CD4-positive, CD25-positive, alpha-beta regulatory T cell (primary cell): ENCODE results near the gene ZNF774. TPM values are rescaled to one million over a fixed set of nuclear protein-coding genes. Genes with fewer than 3 reads are reported as not detected.
"Not testable (repeated sequence)": the region's sequence is repeated elsewhere in the genome, so short reads cannot be mapped to it uniquely, and the experiment has no call there.

Experiments
- ATAC-seq, 2 donors: fragments of 150-1000 bp; cut with Tn5 transposase; one replicate each; pipeline ENCODE4 v1.10.0; 2021; ENCODE audit warnings: low read depth in 2 of 2, moderate number of reproducible peaks in 2 of 2, moderate library complexity in 1 of 2
- DNase-seq, 3 donors: peaks; one replicate each; pipeline versions ENCODE4 v3.0.0 to v3.0.0-alpha.2; 2012 to 2022; ENCODE audit warnings: mixed read lengths in 1 of 3
- H3K27ac ChIP-seq: one replicate; pipeline ENCODE4 v1.7.0; 2013; ENCODE audit warnings: mild to moderate bottlenecking, low read length; ENCODE audit not compliant: insufficient read depth, poor library complexity, severe bottlenecking
- H3K27me3 ChIP-seq: one replicate; pipeline ENCODE4 v1.7.0; 2013; ENCODE audit warnings: low read length; ENCODE audit not compliant: control insufficient read depth, insufficient read depth
- H3K36me3 ChIP-seq: one replicate; pipeline ENCODE4 v1.7.0; 2013; ENCODE audit warnings: mild to moderate bottlenecking, low read length, moderate library complexity; ENCODE audit not compliant: control insufficient read depth, insufficient read depth
- H3K4me1 ChIP-seq: 2 replicates; pipeline ENCODE4 v1.7.0; 2013; ENCODE audit warnings: mild to moderate bottlenecking, low read length; ENCODE audit not compliant: insufficient read depth, control insufficient read depth, poor library complexity, severe bottlenecking
- H3K4me3 ChIP-seq: one replicate; pipeline ENCODE4 v1.7.0; 2013; ENCODE audit warnings: low read depth, mild to moderate bottlenecking, low read length, moderate library complexity
- H3K9me3 ChIP-seq, 2 experiments: 1 replicate in 1 of 2; 2 replicates in 1 of 2; pipeline ENCODE4 v1.7.0; 2013; ENCODE audit warnings: low read length in 2 of 2, mild to moderate bottlenecking in 1 of 2, moderate library complexity in 1 of 2; ENCODE audit not compliant: control insufficient read depth in 2 of 2
- H3K27ac Mint-ChIP-seq, 3 donors: one replicate each; pipeline ENCODE4 v1.8.0; 2020 to 2022; ENCODE audit warnings: mild to moderate bottlenecking in 3 of 3, mixed read lengths in 3 of 3, moderate library complexity in 2 of 3
- H3K27me3 Mint-ChIP-seq: one replicate; pipeline ENCODE4 v1.8.0; 2022; ENCODE audit warnings: mild to moderate bottlenecking, mixed read lengths
- H3K36me3 Mint-ChIP-seq: one replicate; pipeline ENCODE4 v1.8.0; 2020; ENCODE audit warnings: mixed read lengths
- H3K4me1 Mint-ChIP-seq, 4 donors: one replicate each; pipeline ENCODE4 v1.8.0; 2020 to 2022; ENCODE audit warnings: mixed read lengths in 4 of 4, mild to moderate bottlenecking in 1 of 4
- H3K4me3 Mint-ChIP-seq, 4 donors: one replicate each; pipeline ENCODE4 v1.8.0; 2020 to 2022; ENCODE audit warnings: mild to moderate bottlenecking in 4 of 4, mixed read lengths in 4 of 4, moderate library complexity in 3 of 4
- H3K9me3 Mint-ChIP-seq, 7 donors: one replicate each; pipeline ENCODE4 v1.8.0; 2020 to 2022; ENCODE audit warnings: mixed read lengths in 7 of 7, mild to moderate bottlenecking in 3 of 7, moderate library complexity in 2 of 7
- polyA plus RNA-seq, 4 donors: library from polyadenylated mRNA; unstranded; fragments of 300-500 nt; fragmentation: Illumina TruSeq; gene quantifications; one replicate each; pipeline ENCODE4 v1.2.3, GENCODE V29; 2021
- total RNA-seq: library from RNA; stranded (reverse); gene quantifications from one replicate; pipeline ENCODE4 v1.2.3, GENCODE V29; 2022

ZNF774 gene
- total RNA-seq (not detected), polyA plus RNA-seq (not detected)

DNA sequence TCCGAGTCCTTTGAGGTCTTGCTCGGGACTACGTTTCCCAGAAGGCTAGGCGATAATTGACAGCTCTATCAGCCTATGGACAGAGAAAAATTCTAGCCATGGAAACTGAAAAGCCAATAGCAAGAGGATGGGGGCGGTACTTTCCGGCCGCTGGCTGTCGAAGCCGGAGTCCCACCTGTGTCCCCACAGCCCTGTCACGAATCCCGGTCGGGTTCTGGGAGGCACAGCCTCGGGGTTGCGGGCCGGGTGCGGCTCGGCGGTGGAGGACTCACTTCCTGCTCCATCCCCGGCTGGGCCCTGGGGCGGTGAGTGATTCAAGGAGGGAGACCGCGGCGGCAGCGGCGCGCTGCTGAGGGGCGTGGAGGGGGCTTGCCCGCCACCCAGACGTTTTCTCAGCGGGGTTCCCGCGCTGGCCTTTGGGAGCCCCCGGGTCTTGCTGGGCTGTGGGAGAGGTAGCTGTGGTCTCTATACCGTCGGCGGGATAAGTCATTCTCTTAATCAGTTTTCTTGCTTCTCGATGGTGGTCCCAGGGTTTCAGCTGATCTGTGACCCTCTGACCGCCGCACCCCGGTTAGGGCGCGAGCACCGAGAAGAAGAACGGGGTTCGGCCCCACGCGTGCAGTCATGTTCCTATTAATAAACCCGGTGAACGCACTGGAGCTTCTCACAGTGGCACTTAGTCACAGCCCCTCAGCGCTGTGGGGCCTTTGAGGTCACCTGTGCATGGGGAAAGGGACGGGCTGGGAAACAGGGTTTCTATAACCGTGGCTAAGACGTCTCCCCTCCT lies at the start of gene ZNF774:
TSS of gene ZNF774 (plus strand) at position 178 of the 787 bp plus-strand sequence. CDS start 2,377 bp downstream, outside the sequence.
- ATAC-seq (peak; percentile 99), DNase-seq (peak; percentile 87 to 96 (median 94))
- H3K4me3 ChIP-seq = peak within 1 kb of the TSS; percentile 79
- peaks cover 11% of the 10 kb centered on the region for H3K4me1 ChIP-seq
- no peaks in the 10 kb centered on the region for H3K36me3 ChIP-seq
- no peaks in the 10 kb centered on the region for H3K9me3 ChIP-seq
- H3K4me1 Mint-ChIP-seq = peaks cover 0 to 12% (median 5%) of the 10 kb centered on the region in 4 donors
- H3K27me3 ChIP-seq = no peaks in the 10 kb centered on the region
- H3K27me3 Mint-ChIP-seq = peaks cover 7% of the 10 kb centered on the region
- no peaks in the 10 kb centered on the region for H3K9me3 Mint-ChIP-seq
- no peaks in the 10 kb centered on the region for H3K36me3 Mint-ChIP-seq
- H3K4me3 Mint-ChIP-seq = peak within 1 kb of the TSS; percentile 85 to 94 (median 89)
- peak within 1 kb of the TSS; percentile 32 to 71 (median 67) for H3K27ac Mint-ChIP-seq
- no peak within 1 kb of the TSS for H3K27ac ChIP-seq

DNA sequence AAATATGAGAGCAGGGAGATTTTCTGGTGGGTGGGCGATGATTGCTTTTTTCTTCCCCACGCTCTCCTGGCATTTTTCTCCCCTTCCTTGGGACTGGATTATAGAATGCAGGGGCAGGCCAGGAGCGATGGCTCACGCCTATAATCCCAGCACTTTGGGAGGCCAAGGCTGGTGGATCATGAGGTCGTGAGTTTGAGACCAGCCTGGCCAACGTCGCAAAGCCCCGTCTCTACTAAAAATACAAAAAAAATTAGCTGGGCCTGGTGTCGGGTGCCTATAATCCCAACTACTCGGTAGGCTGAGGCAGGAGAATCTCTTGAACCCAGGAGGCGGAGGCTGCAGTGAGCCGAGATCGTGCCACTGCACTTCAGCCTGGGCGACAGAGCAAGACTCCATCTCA lies 46.7 kb upstream of the ZNF774 start:
- ATAC-seq, H3K36me3 Mint-ChIP-seq, H3K9me3 ChIP-seq, DNase-seq, H3K9me3 Mint-ChIP-seq, H3K27ac Mint-ChIP-seq, H3K27me3 ChIP-seq, H3K27ac ChIP-seq, H3K4me3 ChIP-seq, H3K36me3 ChIP-seq, H3K4me3 Mint-ChIP-seq, H3K27me3 Mint-ChIP-seq: not testable (repeated sequence)
- H3K4me1 Mint-ChIP-seq = peaks cover 11 to 27% (median 20%) of the 10 kb centered on the region in 4 donors
- H3K4me1 ChIP-seq = peaks cover 19% of the 10 kb centered on the region

DNA sequence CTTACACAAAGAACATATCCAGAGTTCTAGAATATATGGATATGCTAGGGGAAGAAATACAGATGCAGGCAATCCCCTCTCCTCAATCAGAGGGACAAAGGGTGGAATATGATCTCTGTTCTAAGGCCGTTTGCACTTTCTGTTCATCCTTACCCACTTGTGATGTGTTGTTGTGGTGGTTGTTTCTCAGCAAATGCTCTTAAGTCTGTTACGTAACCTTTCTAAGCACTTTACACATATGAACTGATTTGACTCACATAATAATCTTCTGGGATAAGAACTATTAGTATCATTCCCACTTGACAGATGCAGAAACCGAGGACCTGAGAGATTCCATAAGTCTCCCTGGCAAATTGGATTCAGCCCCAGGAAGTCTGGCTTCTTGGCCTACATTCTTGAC lies 46.2 kb upstream of the ZNF774 start:
- Histone ChIP-seq H3K27me3 (no peaks in the 10 kb centered on the region), H3K4me3 (no peak overlapping the region), H3K27ac (no peak overlapping the region), H3K9me3 (no peaks in the 10 kb centered on the region), H3K36me3 (no peaks in the 10 kb centered on the region), H3K4me1 (peaks cover 19% of the 10 kb centered on the region)
- Mint-ChIP-seq H3K27me3 (no peaks in the 10 kb centered on the region), H3K36me3 (no peaks in the 10 kb centered on the region), H3K4me3 (no peak overlapping the region), H3K4me1 (peaks cover 11 to 25% (median 19%) of the 10 kb centered on the region in 4 donors), H3K27ac (peak overlapping the region in 1 of 3 donors; percentile 78), H3K9me3 (no peaks in the 10 kb centered on the region)
- DNase-seq = peak in 1 of 3 donors; percentile 26
- ATAC-seq = no peak

DNA sequence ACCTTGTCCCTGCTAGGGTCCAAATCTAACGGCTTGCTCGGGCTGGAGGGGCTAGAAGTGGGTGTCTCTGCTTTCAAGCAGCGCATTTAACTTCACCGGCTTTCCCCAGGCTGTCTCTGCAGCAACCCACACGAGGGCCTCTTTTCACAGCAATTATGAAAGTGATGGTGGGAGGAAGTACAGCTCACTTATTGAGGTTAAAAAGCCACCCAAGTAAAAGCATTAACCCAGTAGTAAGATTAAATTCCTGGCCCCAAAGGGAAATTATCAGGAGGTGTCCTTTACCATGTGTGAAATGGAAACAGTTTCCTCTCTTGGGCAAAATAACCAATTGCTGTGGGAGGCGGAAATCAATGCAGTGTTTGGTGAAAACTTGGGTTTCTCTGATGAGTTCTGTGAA lies 45.5 kb upstream of the ZNF774 start:
- H3K9me3 ChIP-seq = no peaks in the 10 kb centered on the region
- Mint-ChIP-seq H3K4me3 (peak overlapping the region in 2 of 4 donors; percentile 25 to 57), H3K36me3 (no peaks in the 10 kb centered on the region), H3K27me3 (peaks cover 6% of the 10 kb centered on the region), H3K9me3 (no peaks in the 10 kb centered on the region), H3K27ac (peak overlapping the region in 2 of 3 donors; percentile 6 to 78), H3K4me1 (peaks cover 11 to 20% (median 16%) of the 10 kb centered on the region in 4 donors)
- H3K4me1 ChIP-seq = peaks cover 14% of the 10 kb centered on the region
- ATAC-seq = peak; percentile 61 to 66
- H3K27me3 ChIP-seq = no peaks in the 10 kb centered on the region
- no peaks in the 10 kb centered on the region for H3K36me3 ChIP-seq
- no peak overlapping the region for H3K27ac ChIP-seq
- DNase-seq = peak in 2 of 3 donors; percentile 9 to 60
- peak overlapping the region; percentile 47 for H3K4me3 ChIP-seq

DNA sequence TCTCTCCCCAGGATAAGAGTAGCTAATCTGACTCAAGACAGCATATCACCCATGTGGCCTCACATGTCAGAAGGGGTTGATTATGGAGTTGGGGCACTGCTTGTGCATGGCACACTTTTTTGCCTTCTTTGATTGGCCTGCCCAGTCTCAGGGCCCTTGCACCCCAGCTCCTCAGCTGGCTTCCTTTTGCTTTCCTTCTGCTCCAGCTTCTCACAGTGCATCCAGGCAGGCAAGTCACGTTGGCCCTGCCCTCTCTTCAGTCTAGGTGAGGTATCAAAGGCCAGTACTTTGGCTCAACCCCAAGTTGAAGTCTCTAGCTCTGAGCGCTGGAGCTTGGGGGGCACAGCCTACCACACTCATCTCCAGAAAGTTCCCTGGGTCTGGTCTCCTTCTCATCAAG lies 44.4 kb upstream of the ZNF774 start:
- Histone ChIP-seq H3K27me3 (no peaks in the 10 kb centered on the region), H3K4me1 (peaks cover 14% of the 10 kb centered on the region), H3K36me3 (no peaks in the 10 kb centered on the region), H3K27ac (no peak overlapping the region), H3K4me3 (no peak overlapping the region), H3K9me3 (no peaks in the 10 kb centered on the region)
- DNase-seq (no peak), ATAC-seq (no peak)
- H3K4me1 Mint-ChIP-seq = peaks cover 11 to 20% (median 13%) of the 10 kb centered on the region in 4 donors
- no peak overlapping the region for H3K27ac Mint-ChIP-seq
- no peak overlapping the region for H3K4me3 Mint-ChIP-seq
- H3K9me3 Mint-ChIP-seq = no peaks in the 10 kb centered on the region
- H3K36me3 Mint-ChIP-seq = no peaks in the 10 kb centered on the region
- peaks cover 17% of the 10 kb centered on the region for H3K27me3 Mint-ChIP-seq

DNA sequence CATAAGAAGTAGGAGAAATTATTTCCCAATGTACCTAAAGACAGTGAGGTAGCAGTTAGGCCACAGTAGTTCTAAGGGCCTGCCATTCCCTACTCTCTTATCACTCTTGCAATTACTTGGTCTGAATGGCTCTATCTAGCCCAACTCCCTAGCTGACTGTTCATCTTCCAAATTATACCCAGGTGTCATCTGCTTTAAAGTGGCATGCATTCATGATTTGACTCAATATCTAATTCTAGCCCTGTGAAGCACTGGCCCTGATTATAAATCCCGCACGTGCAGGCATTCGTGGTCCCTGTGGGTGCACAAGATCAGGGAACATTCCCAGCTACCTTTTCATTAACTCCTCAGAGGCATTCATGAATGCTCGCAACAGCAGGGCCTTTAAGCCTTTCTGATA lies 43.1 kb upstream of the ZNF774 start:
- no peaks in the 10 kb centered on the region for H3K9me3 ChIP-seq
- DNase-seq (no peak), ATAC-seq (no peak)
- no peaks in the 10 kb centered on the region for H3K27me3 ChIP-seq
- peaks cover 14% of the 10 kb centered on the region for H3K4me1 ChIP-seq
- H3K36me3 ChIP-seq = no peaks in the 10 kb centered on the region
- peaks cover 11 to 20% (median 13%) of the 10 kb centered on the region in 4 donors for H3K4me1 Mint-ChIP-seq
- H3K9me3 Mint-ChIP-seq = peaks cover 0 to 4% (median 0%) of the 10 kb centered on the region in 7 donors
- no peaks in the 10 kb centered on the region for H3K36me3 Mint-ChIP-seq
- H3K4me3 Mint-ChIP-seq = no peak overlapping the region
- H3K27ac ChIP-seq = no peak overlapping the region
- no peak overlapping the region for H3K4me3 ChIP-seq
- no peak overlapping the region for H3K27ac Mint-ChIP-seq
- H3K27me3 Mint-ChIP-seq = peaks cover 28% of the 10 kb centered on the region

DNA sequence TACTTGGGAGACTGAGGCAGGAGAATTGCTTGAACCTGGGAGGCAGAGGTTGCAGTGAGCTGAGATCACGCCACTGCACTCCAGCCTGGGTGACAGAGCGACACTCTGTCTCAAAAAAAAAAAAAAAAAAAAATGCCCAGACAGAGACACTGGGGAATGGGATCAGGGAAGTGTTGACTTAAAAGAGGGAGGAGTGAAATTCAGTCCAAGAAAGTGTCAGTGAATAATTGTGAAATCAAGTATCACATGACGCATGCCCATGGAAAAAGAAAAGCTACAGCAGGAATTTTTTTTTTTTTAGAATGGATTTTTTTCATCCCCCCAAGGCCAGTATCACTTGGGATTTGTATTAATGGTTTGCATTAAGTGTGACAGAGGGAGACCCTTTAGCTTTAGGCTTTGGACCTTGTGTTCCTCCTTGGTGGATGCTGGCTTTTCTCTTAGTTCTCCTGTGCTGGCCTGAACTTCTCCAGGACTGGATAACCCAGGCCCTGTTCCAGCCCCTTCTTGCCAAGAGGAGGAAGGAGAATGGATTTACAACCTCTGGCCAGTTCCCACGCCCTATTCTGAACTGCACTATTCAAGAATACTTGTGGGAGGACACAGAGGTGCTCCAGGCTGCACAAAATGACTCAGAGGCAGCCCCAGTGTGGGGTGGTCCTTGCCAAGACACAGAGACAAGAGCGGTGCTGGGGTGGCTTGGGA lies 36.7 kb upstream of the ZNF774 start:
- H3K36me3 ChIP-seq = no peaks in the 10 kb centered on the region
- Mint-ChIP-seq H3K27ac (no peak overlapping the region), H3K27me3 (peaks cover 35% of the 10 kb centered on the region), H3K9me3 (peaks cover 0 to 4% (median 0%) of the 10 kb centered on the region in 7 donors), H3K36me3 (no peaks in the 10 kb centered on the region), H3K4me1 (peaks cover 0 to 6% (median 3%) of the 10 kb centered on the region in 4 donors), H3K4me3 (no peak overlapping the region)
- no peaks in the 10 kb centered on the region for H3K9me3 ChIP-seq
- H3K4me3 ChIP-seq = no peak overlapping the region
- no peak for ATAC-seq
- DNase-seq = no peak
- no peaks in the 10 kb centered on the region for H3K27me3 ChIP-seq
- H3K4me1 ChIP-seq = no peaks in the 10 kb centered on the region
- no peak overlapping the region for H3K27ac ChIP-seq
